Mesothelial cell of epicardium (in vitro differentiated cells): ENCODE data around the gene IRAK4. TPM values are rescaled to one million over a fixed set of nuclear protein-coding genes. Genes with fewer than 3 reads are reported as not detected.
"Not testable (repeated sequence)": the region's sequence is repeated elsewhere in the genome, so short reads cannot be mapped to it uniquely, and the experiment has no call there.

Experiments
- DNase-seq, 2 experiments: peaks; one replicate each; pipeline ENCODE4 v3.0.0; 2021; ENCODE audit warnings: low spot score in 2 of 2; ENCODE audit not compliant: unreplicated experiment in 2 of 2
- H3K27ac Mint-ChIP-seq: 2 replicates; pipeline ENCODE4 v1.8.0; 2021; ENCODE audit warnings: mixed read lengths
- H3K27me3 Mint-ChIP-seq: 2 replicates; pipeline ENCODE4 v1.8.0; 2021; ENCODE audit warnings: low read depth, mixed read lengths
- H3K36me3 Mint-ChIP-seq: 2 replicates; pipeline ENCODE4 v1.8.0; 2021; ENCODE audit warnings: mixed read lengths
- H3K4me1 Mint-ChIP-seq: 2 replicates; pipeline ENCODE4 v1.8.0; 2021; ENCODE audit warnings: mixed read lengths
- H3K4me3 Mint-ChIP-seq: 2 replicates; pipeline ENCODE4 v1.8.0; 2021; ENCODE audit warnings: mild to moderate bottlenecking, moderate library complexity, mixed read lengths
- H3K9me3 Mint-ChIP-seq: 2 replicates; pipeline ENCODE4 v1.8.0; 2021; ENCODE audit warnings: mixed read lengths
- CTCF ChIP-seq: fragments of 200-600 bp; sonication (generic); IDR thresholded peaks from one replicate; pipeline ENCODE4 v1.5.0; 2021; ENCODE audit warnings: antibody characterized with exemption; ENCODE audit not compliant: unreplicated experiment
- total RNA-seq: library from RNA; stranded (reverse); gene quantifications from 3 replicates; pipeline ENCODE4 v1.2.1, GENCODE V29; 2021

The IRAK4 gene
- total RNA-seq, 1 donor from 2014 or later, result 6.1 TPM

DNA sequence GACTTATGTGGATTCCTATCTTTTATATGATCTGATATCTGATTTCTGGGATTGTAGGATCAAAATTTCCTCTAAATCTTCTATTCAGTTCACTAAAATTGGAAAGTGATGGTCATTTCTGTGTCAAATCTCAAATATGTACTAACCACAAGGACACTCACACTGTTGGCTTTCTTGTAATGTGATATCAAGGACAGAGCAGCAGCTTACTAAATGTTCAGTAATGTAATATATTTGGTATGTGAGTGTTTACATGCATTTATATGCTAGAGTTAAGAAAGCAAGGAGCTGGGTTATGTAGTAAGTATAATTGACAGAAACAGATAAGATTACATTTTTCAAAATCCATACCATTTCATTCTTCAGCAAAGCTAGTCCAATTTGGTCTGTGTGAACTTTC lies 16.6 kb upstream of the IRAK4 start:
- Mint-ChIP-seq H3K36me3 (peaks cover 14% of the 10 kb centered on the region), H3K4me1 (peaks cover 3% of the 10 kb centered on the region), H3K27me3 (no peaks in the 10 kb centered on the region), H3K4me3 (no peak overlapping the region), H3K9me3 (peaks cover 5% of the 10 kb centered on the region), H3K27ac (no peak overlapping the region)
- DNase-seq, result no peak
- no peak for TF ChIP-seq CTCF

DNA sequence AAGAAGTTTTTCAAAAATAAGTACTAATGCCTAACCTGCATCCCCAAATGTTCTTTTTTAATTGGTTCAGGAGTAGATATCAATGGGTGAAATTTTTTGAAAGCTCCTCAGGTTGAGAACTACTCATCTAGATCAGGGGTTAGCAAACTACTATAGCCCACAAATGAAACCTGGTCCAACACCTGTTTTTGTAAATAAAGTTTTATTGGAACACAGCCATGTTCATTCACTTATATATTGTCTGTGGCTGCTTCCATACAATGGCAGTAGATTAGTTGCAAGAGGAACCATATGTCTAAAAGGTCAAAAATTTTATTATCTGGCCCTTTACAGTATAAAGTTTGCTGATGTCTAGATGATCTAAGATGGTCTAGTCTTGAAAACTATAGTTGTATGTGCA lies 13.9 kb upstream of the IRAK4 start:
- H3K4me1 Mint-ChIP-seq, result peaks cover 3% of the 10 kb centered on the region
- H3K27me3 Mint-ChIP-seq, result no peaks in the 10 kb centered on the region
- peaks cover 5% of the 10 kb centered on the region for H3K9me3 Mint-ChIP-seq
- no peak for TF ChIP-seq CTCF
- no peak overlapping the region for H3K4me3 Mint-ChIP-seq
- peaks cover 15% of the 10 kb centered on the region for H3K36me3 Mint-ChIP-seq
- DNase-seq, result no peak
- H3K27ac Mint-ChIP-seq, result no peak overlapping the region

DNA sequence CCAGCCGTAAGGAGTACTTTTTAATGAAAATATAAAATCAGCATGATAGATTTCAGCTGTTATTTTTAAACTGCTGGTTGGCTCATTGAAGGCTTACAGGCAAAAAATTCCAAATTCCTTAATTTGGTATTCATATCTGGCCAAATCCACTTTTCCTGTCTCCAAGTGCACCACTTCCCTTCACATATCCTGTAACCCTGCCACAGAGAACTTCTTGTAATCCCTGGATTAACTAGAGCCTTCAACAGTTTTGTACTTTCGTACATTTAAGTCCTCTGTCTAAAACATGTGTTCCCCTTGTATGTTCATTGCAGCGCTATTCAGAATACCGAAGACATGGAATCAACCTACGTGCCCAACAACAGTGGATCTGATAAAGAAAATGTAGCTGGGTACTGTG lies 9.7 kb upstream of the IRAK4 start:
- Mint-ChIP-seq H3K9me3 (peaks cover 5% of the 10 kb centered on the region), H3K27ac (no peak overlapping the region), H3K27me3 (no peaks in the 10 kb centered on the region), H3K36me3 (peaks cover 22% of the 10 kb centered on the region), H3K4me1 (no peaks in the 10 kb centered on the region), H3K4me3 (no peak overlapping the region)
- TF ChIP-seq CTCF, result no peak
- no peak for DNase-seq

- no peak for TF ChIP-seq CTCF
- H3K4me1 Mint-ChIP-seq, result no peaks in the 10 kb centered on the region
- H3K27me3 Mint-ChIP-seq, result no peaks in the 10 kb centered on the region
- H3K36me3 Mint-ChIP-seq, result peaks cover 18% of the 10 kb centered on the region
- no peaks in the 10 kb centered on the region for H3K9me3 Mint-ChIP-seq
- H3K27ac Mint-ChIP-seq, result no peak overlapping the region
- no peak for DNase-seq
- no peak overlapping the region for H3K4me3 Mint-ChIP-seq
Measured at GRCh38 chr12:43750814-43751213, 7.9 kb upstream of the IRAK4 start.

- not testable (repeated sequence) for H3K4me1 Mint-ChIP-seq, H3K4me3 Mint-ChIP-seq, H3K27me3 Mint-ChIP-seq, DNase-seq, H3K9me3 Mint-ChIP-seq, H3K27ac Mint-ChIP-seq
- H3K36me3 Mint-ChIP-seq, result peaks cover 18% of the 10 kb centered on the region
Measured at GRCh38 chr12:43751360-43751759, 7.4 kb upstream of the IRAK4 start.

GRCh38 chr12:43754015-43754414 lies 4.7 kb upstream of the IRAK4 start:
- Mint-ChIP-seq H3K27me3 (no peaks in the 10 kb centered on the region), H3K9me3 (no peaks in the 10 kb centered on the region), H3K4me1 (peaks cover 6% of the 10 kb centered on the region), H3K27ac (no peak overlapping the region), H3K36me3 (peaks cover 18% of the 10 kb centered on the region), H3K4me3 (no peak overlapping the region)
- no peak for DNase-seq
- no peak for TF ChIP-seq CTCF
